AG09319 (cell line): Measurements from ENCODE around the gene GPR137B.
"Not testable (repeated sequence)": the region's sequence is repeated elsewhere in the genome, so short reads cannot be mapped to it uniquely, and the experiment has no call there.

Experiments used
- DNase-seq: peaks from one replicate; pipeline ENCODE4 v3.0.0-alpha.2; 2010; ENCODE audit warnings: low read depth; ENCODE audit errors: extremely low read depth
- CTCF ChIP-seq: IDR thresholded peaks from 2 replicates; pipeline ENCODE4 v1.5.1; 2011; ENCODE audit warnings: low read depth, mild to moderate bottlenecking, inconsistent platforms, low read length, moderate library complexity

Gene GPR137B

GRCh38 chr1:236155841-236156503 lies 13.6 kb downstream of the GPR137B start:
- no peak for TF ChIP-seq CTCF

GRCh38 chr1:236156512-236157208 lies 14.3 kb downstream of the GPR137B start:
- DNase-seq = no peak
- no peak for TF ChIP-seq CTCF

More at GRCh38 chr1:236155841-236156503, 13.6 kb downstream of the GPR137B start:
- DNase-seq = no peak

- DNase-seq = not testable (repeated sequence)
Observed at GRCh38 chr1:236158072-236158471, 15.7 kb downstream of the GPR137B start.

GRCh38 chr1:236158719-236159118 lies 16.4 kb downstream of the GPR137B start:
- no peak for TF ChIP-seq CTCF
- DNase-seq = no peak

- no peak for DNase-seq
- TF ChIP-seq CTCF = no peak
Observed at GRCh38 chr1:236159704-236160539, 17.6 kb downstream of the GPR137B start.

GRCh38 chr1:236160540-236161127 lies 18.3 kb downstream of the GPR137B start:
- DNase-seq = no peak
- no peak for TF ChIP-seq CTCF

GRCh38 chr1:236161230-236161629 lies 18.9 kb downstream of the GPR137B start:
- DNase-seq = no peak
- TF ChIP-seq CTCF = no peak

- not testable (repeated sequence) for DNase-seq
Observed at GRCh38 chr1:236161755-236162154, 19.4 kb downstream of the GPR137B start.
